Gastrocnemius medialis (tissue), 4 donors: ENCODE results near the gene CFAP57.

Source experiments
- POLR2A ChIP-seq, 2 donors: fragments of 450-650 bp; IDR thresholded peaks; one replicate each; pipeline ENCODE4 v1.6.1; 2017; ENCODE audit warnings: antibody characterized with exemption in 2 of 2, mild to moderate bottlenecking in 2 of 2, moderate library complexity in 2 of 2
- TF ChIP-seq, protein P1 (sequence below), 5 experiments: fragments of 450-650 bp in 3 of 5; fragments of 200-600 bp in 2 of 5; sonication (generic) in 2 of 5; IDR thresholded peaks in 4 of 5; conservative IDR thresholded peaks in 1 of 5; 1 replicate in 4 of 5; 2 replicates in 1 of 5; pipeline ENCODE4 v1.5.1; 2016 to 2019; ENCODE audit warnings: antibody characterized with exemption in 5 of 5, mild to moderate bottlenecking in 3 of 5, moderate library complexity in 3 of 5

DNA sequence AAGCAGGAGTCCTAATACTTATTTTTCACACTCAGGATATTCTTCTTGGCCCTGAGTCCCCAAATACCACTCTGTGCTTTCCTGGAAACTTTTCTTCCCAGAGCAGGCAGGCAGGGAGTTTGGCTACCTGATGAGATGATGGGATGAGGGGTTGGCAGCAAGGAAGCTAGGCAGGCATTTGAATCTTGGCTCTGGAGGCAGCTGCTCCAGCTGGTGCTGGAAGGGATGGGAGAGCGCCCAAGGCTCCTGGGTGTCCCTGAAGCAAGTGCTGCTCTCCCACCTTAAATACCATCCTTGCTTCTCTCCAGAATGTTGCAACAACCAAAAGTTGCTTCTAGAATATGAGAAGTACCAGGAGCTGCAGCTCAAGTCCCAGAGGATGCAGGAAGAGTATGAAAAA lies 49.7 kb downstream of the CFAP57 start:
- no peak for TF ChIP-seq POLR2A (IDR thresholded peaks at IDR 0.05)
- TF ChIP-seq, protein P1, sequence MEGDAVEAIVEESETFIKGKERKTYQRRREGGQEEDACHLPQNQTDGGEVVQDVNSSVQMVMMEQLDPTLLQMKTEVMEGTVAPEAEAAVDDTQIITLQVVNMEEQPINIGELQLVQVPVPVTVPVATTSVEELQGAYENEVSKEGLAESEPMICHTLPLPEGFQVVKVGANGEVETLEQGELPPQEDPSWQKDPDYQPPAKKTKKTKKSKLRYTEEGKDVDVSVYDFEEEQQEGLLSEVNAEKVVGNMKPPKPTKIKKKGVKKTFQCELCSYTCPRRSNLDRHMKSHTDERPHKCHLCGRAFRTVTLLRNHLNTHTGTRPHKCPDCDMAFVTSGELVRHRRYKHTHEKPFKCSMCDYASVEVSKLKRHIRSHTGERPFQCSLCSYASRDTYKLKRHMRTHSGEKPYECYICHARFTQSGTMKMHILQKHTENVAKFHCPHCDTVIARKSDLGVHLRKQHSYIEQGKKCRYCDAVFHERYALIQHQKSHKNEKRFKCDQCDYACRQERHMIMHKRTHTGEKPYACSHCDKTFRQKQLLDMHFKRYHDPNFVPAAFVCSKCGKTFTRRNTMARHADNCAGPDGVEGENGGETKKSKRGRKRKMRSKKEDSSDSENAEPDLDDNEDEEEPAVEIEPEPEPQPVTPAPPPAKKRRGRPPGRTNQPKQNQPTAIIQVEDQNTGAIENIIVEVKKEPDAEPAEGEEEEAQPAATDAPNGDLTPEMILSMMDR (IDR thresholded peaks at IDR 0.05 in 4 of 5, conservative IDR thresholded peaks at IDR 0.05 in 1 of 5) = no peak
